Spleen (tissue), 11 donors: ENCODE measurements around the gene OTOG. TPM values are rescaled to one million over a fixed set of nuclear protein-coding genes. Genes with fewer than 3 reads are reported as not detected.

Source experiments
- DNase-seq: peaks from one replicate; pipeline ENCODE4 v3.0.0-alpha.2; 2020
- H3K27ac ChIP-seq, 8 donors: fragments of 200-600 bp; sonication (generic) in 7 of 8; 1 replicate in 4 of 8; 2 replicates in 4 of 8; pipeline versions ENCODE4 v1.5.0 to v1.8.0; 2016 to 2021; ENCODE audit warnings: inconsistent platforms in 4 of 8, mild to moderate bottlenecking in 4 of 8, moderate library complexity in 1 of 8
- H3K27me3 ChIP-seq, 7 donors: fragments of 200-600 bp; sonication (generic) in 6 of 7; replicated peaks in 1 of 7; 1 replicate in 4 of 7; 2 replicates in 3 of 7; pipeline versions ENCODE4 v1.5.0 to v1.8.0; 2016 to 2021; ENCODE audit warnings: inconsistent platforms in 3 of 7, mild to moderate bottlenecking in 1 of 7
- H3K36me3 ChIP-seq, 6 donors: fragments of 200-600 bp; sonication (generic) in 5 of 6; 1 replicate in 4 of 6; 2 replicates in 2 of 6; pipeline versions ENCODE4 v1.5.0 to v1.8.0; 2016 to 2021; ENCODE audit warnings: inconsistent platforms in 2 of 6
- H3K4me1 ChIP-seq, 6 donors: fragments of 200-600 bp; sonication (generic) in 5 of 6; 1 replicate in 3 of 6; 2 replicates in 3 of 6; pipeline versions ENCODE4 v1.5.0 to v1.8.0; 2016 to 2021; ENCODE audit warnings: inconsistent platforms in 3 of 6
- H3K4me3 ChIP-seq, 8 donors: fragments of 200-600 bp; sonication (generic) in 7 of 8; 1 replicate in 4 of 8; 2 replicates in 4 of 8; pipeline versions ENCODE4 v1.5.0 to v1.8.0; 2016 to 2021; ENCODE audit warnings: inconsistent platforms in 4 of 8, mild to moderate bottlenecking in 4 of 8, moderate library complexity in 2 of 8
- H3K9me3 ChIP-seq, 8 donors: fragments of 200-600 bp; sonication (generic) in 7 of 8; 1 replicate in 4 of 8; 2 replicates in 4 of 8; pipeline versions ENCODE4 v1.5.0 to v1.8.0; 2016 to 2021; ENCODE audit warnings: inconsistent platforms in 4 of 8
- CTCF ChIP-seq, 11 experiments: fragments of 200-600 bp in 7 of 11; fragments of 450-650 bp in 4 of 11; sonication (generic) in 4 of 11; IDR thresholded peaks in 8 of 11; conservative IDR thresholded peaks in 3 of 11; 1 replicate in 7 of 11; 2 replicates in 4 of 11; pipeline versions ENCODE4 v1.4.0 to v1.8.0; 2016 to 2021; ENCODE audit warnings: antibody characterized with exemption in 11 of 11, inconsistent platforms in 4 of 11, mild to moderate bottlenecking in 1 of 11
- POLR2A ChIP-seq, 3 donors: fragments of 450-650 bp; IDR thresholded peaks; one replicate each; pipeline ENCODE4 v1.5.1; 2017; ENCODE audit warnings: antibody characterized with exemption in 3 of 3, mild to moderate bottlenecking in 1 of 3
- POLR2AphosphoS5 ChIP-seq, 3 donors: sonication (generic); formaldehyde crosslinking; IDR thresholded peaks; one replicate each; pipeline ENCODE4 v1.5.1; 2017; ENCODE audit warnings: antibody characterized with exemption in 3 of 3
- WGBS, 5 donors: extraction: QIAGEN DNeasy Blood & Tissue Kit in 3 of 5; methylation state at CpG; one replicate each; pipeline versions ENCODE4 v1.1.5 to v1.1.7; 2013 to 2018; 5-methylcytosine and 5-hydroxymethylcytosine counted together
- intact Hi-C: fragments of 100-400 bp; cut with DNase I; formaldehyde crosslinking; loops from one replicate; pipeline ENCODE4 v1.15.0; 2023; ENCODE audit warnings: low total_unique reads
- polyA plus RNA-seq, 3 donors: library from polyadenylated mRNA; stranded (reverse); fragments of 200-250 nt; gene quantifications; one replicate each; pipeline ENCODE4 v1.2.1, GENCODE V29; 2013
- total RNA-seq, 7 donors: library from RNA; depleted of rRNA in 3 of 7; stranded (reverse); fragments of >200 nt in 3 of 7; fragmentation: NEBNext Ultra II Directional in 4 of 7; extraction: Animal tissue kit (Norgen Biotek cat#: 25700) in 4 of 7; gene quantifications; one replicate each; pipeline versions ENCODE4 v1.1.0 to v1.2.1, GENCODE V29; 2016 to 2021
- donor health status: healthy with polysubstance abuse.
- donor health status: DM: no; HTN: no; CAD: no; lungs with moderate emphysema.
- donor health status: DM: no; HTN: no; CAD: no.
- donor health status: Bipolar disorder and iron deficiency.
- donor health status: healthy.
- donor health status: DM: no; HTN: no; CAD: no.
- donor health status: DM: yes; HTN: yes; CAD: no.

The OTOG gene
- total and polyA plus RNA-seq, 10 donors = not detected

GRCh38 chr11:17591293-17591692 lies 44.2 kb downstream of the OTOG start:
- Histone ChIP-seq H3K4me1 (no peaks in the 10 kb centered on the region), H3K4me3 (no peak overlapping the region), H3K27ac (no peak overlapping the region), H3K36me3 (no peaks in the 10 kb centered on the region), H3K9me3 (no peaks in the 10 kb centered on the region), H3K27me3 (peaks cover 0 to 29% (median 0%) of the 10 kb centered on the region in 7 donors)
- TF ChIP-seq POLR2A (IDR thresholded peaks at IDR 0.05) (no peak), POLR2AphosphoS5 (IDR thresholded peaks at IDR 0.05) (no peak), CTCF (IDR thresholded peaks at IDR 0.05 in 8 of 11, conservative IDR thresholded peaks at IDR 0.05 in 3 of 11) (no peak)
- 90 to 100% (median 92%) methylated on average over 2 to 11 of the region's 11 CpGs for WGBS, 5 donors
- intact Hi-C loops = no loop called here
- peak; percentile 56 for DNase-seq

- Histone ChIP-seq H3K27me3 (peaks cover 0 to 30% (median 0%) of the 10 kb centered on the region in 7 donors), H3K9me3 (no peaks in the 10 kb centered on the region), H3K36me3 (no peaks in the 10 kb centered on the region), H3K27ac (no peak overlapping the region), H3K4me3 (no peak overlapping the region), H3K4me1 (no peaks in the 10 kb centered on the region)
- DNase-seq = no peak
- intact Hi-C loops = no loop called here
- WGBS, 5 donors = 70 to 78% (median 72%) methylated on average over 8 to 9 of the region's 9 CpGs
- TF ChIP-seq CTCF (IDR thresholded peaks at IDR 0.05 in 8 of 11, conservative IDR thresholded peaks at IDR 0.05 in 3 of 11) = no peak
Observed at GRCh38 chr11:17593466-17594245, 46.6 kb downstream of the OTOG start.

GRCh38 chr11:17594686-17595192 lies 47.7 kb downstream of the OTOG start:
- H3K36me3 ChIP-seq = no peaks in the 10 kb centered on the region
- no peak overlapping the region for H3K27ac ChIP-seq
- peaks cover 0 to 3% (median 0%) of the 10 kb centered on the region in 6 donors for H3K4me1 ChIP-seq
- intact Hi-C loops = loop anchor here (5.0 kb wide), 1 partner anchor 383 kb away; no protein-coding TSS in a partner anchor
- H3K27me3 ChIP-seq = peaks cover 0 to 32% (median 0%) of the 10 kb centered on the region in 7 donors
- TF ChIP-seq POLR2A (IDR thresholded peaks at IDR 0.05) (no peak), CTCF (IDR thresholded peaks at IDR 0.05 in 8 of 11, conservative IDR thresholded peaks at IDR 0.05 in 3 of 11) (no peak), POLR2AphosphoS5 (IDR thresholded peaks at IDR 0.05) (no peak)
- 70 to 91% (median 85%) methylated on average over 5 of the region's 5 CpGs for WGBS, 5 donors
- H3K9me3 ChIP-seq = no peaks in the 10 kb centered on the region
- no peak overlapping the region for H3K4me3 ChIP-seq
- DNase-seq = no peak

GRCh38 chr11:17595526-17596309 lies 48.7 kb downstream of the OTOG start:
- 80 to 85% (median 82%) methylated on average over 7 of the region's 7 CpGs for WGBS, 5 donors

More at GRCh38 chr11:17595526-17596309, 48.7 kb downstream of the OTOG start:
- H3K9me3 ChIP-seq = no peaks in the 10 kb centered on the region
- TF ChIP-seq POLR2A (IDR thresholded peaks at IDR 0.05) (no peak), CTCF (IDR thresholded peaks at IDR 0.05 in 8 of 11, conservative IDR thresholded peaks at IDR 0.05 in 3 of 11) (no peak), POLR2AphosphoS5 (IDR thresholded peaks at IDR 0.05) (no peak)
- H3K27me3 ChIP-seq = peaks cover 0 to 32% (median 0%) of the 10 kb centered on the region in 7 donors
- intact Hi-C loops = loop anchor here (5.0 kb wide), 1 partner anchor 382 kb away; no protein-coding TSS in a partner anchor
- H3K27ac ChIP-seq = no peak overlapping the region
- DNase-seq = peak; percentile 52
- H3K4me3 ChIP-seq = no peak overlapping the region
- no peaks in the 10 kb centered on the region for H3K36me3 ChIP-seq
- peaks cover 0 to 3% (median 0%) of the 10 kb centered on the region in 6 donors for H3K4me1 ChIP-seq
